ENCODE results near the gene KCTD15.

KCTD15 gene

DNA sequence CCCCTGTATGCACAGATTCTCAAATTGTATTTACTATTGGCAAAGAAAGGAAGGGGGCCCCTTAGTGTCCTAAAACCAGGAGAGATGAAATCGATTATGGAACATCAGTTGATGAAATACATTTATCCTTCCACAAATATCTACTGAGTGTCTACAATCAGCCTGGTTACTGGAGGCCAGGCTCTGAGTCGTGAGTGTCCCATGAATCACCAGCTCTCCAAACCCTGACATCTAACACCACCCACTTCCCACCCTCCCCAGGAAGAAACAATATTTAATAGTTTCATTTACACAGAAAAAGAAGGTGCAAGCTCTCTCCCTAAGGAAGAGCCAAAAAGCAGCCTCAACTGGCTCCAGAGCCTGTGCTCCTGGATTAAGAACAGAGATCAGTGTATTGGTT lies 25.2 kb downstream of the KCTD15 start:
- no peak for DNase-seq (ENCODE audit: low read depth)

DNA sequence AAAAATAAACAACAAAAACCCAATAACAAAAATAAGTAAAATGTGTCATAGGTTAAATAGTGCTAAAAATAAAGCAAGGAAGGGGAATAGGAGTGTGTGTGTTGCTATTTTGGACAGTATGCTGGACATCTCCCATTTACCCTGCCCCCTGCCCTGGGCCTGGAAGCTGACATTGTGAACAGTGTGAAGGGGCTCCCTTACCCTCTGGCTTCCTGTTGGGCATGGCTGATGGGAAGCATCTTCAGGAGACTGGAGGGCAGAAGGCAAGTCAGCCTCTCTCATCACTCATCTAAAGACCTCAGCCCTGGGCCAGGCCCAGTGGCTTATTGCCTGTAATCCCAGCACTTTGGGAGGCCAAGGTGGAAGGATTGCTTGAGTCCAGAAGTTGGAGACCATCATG lies 26.7 kb downstream of the KCTD15 start:
- TF ChIP-seq, protein P1, sequence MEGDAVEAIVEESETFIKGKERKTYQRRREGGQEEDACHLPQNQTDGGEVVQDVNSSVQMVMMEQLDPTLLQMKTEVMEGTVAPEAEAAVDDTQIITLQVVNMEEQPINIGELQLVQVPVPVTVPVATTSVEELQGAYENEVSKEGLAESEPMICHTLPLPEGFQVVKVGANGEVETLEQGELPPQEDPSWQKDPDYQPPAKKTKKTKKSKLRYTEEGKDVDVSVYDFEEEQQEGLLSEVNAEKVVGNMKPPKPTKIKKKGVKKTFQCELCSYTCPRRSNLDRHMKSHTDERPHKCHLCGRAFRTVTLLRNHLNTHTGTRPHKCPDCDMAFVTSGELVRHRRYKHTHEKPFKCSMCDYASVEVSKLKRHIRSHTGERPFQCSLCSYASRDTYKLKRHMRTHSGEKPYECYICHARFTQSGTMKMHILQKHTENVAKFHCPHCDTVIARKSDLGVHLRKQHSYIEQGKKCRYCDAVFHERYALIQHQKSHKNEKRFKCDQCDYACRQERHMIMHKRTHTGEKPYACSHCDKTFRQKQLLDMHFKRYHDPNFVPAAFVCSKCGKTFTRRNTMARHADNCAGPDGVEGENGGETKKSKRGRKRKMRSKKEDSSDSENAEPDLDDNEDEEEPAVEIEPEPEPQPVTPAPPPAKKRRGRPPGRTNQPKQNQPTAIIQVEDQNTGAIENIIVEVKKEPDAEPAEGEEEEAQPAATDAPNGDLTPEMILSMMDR (conservative IDR thresholded peaks at IDR 0.05; ENCODE audit: low read depth, low read length): no peak
- no peak for DNase-seq (ENCODE audit: low read depth)
- no peak overlapping the region for H3K4me3 ChIP-seq (ENCODE audit: low read length)

More for the DNA sequence above, 25.2 kb downstream of the KCTD15 start:
- no peak overlapping the region for H3K4me3 ChIP-seq (ENCODE audit: low read length)
- TF ChIP-seq, protein P1 (conservative IDR thresholded peaks at IDR 0.05; ENCODE audit: low read depth, low read length): no peak

DNA sequence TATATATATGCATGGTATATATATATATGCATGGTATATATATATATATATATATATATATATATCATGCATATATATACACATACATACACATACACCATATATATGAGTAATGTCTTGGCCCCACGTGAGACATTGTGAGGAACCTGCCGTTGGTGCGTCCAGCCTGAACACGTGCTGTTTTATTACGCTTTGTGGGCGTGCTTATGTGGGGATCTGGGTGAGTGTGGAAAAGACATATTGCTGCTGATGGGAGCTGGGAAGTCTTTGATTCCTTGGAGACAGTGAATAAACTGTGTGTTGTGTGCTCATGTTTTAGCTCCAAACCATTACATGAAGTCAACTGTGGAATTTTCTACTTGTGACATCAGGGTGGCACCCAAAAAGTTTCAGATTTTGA lies 28.9 kb downstream of the KCTD15 start:
- TF ChIP-seq, protein P1 (conservative IDR thresholded peaks at IDR 0.05; ENCODE audit: low read depth, low read length): no peak
- no peak overlapping the region for H3K4me3 ChIP-seq (ENCODE audit: low read length)
- no peak for DNase-seq (ENCODE audit: low read depth)

DNA sequence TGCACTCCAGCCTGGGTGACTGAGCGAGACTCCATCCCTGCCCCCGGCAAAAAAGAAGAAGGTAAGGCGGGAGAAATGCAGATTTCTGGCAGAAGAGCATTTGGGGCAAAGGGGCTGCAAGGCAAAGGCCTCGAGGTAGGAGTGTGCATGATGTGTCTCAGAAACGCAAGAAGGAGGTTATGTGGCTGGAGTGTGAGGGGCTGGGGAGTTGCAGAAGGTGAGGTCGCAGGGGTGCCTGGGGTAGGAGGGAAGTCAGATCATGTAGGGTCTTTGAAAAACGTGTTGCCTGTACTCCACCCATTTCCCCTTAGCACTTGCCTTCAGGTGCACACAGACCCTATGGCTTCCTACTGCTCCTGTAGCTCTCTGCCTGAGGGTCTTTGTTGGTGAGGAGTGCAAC lies 29.9 kb downstream of the KCTD15 start:
- TF ChIP-seq, protein P1 (conservative IDR thresholded peaks at IDR 0.05; ENCODE audit: low read depth, low read length): no peak
- no peak overlapping the region for H3K4me3 ChIP-seq (ENCODE audit: low read length)
- DNase-seq (ENCODE audit: low read depth): no peak

DNA sequence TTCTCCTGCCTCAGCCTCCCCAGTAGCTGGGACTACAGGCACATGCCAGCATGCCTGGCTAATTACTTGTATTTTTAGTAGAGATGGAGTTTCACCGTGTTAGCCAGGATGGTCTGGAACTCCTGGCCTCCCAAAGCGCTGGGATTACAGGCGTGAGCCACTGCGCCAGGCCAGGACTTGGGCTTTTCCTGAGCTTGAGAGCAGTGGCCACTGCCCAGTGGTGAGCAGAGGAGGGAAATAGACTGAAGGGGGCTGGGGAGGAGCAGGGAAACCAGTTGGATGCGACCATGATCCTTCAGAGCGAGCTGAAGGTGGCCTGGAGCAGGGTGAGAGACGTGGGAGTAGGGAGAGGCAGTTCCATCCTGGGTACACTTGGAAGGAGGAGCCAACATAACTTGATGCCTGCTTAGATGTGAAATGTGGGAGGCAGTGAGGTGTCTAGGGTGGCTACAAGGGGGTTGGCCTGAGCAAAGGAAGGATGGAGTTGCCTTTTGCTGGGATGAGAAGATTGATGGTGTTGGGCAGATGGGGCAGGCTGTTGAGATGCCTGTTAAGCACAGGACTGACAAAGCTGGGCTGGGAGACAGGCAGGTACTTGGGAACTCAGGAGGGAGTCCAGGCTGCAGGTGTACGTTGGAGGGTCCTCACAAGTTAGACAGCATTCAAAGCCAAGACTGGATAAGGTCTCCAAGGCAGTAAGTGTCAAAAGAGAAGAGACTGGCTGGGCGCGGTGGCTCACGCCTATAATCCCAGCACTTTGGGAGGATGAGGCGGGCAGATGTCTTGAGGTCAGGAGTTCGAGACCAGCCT lies 31.8 kb downstream of the KCTD15 start:
- DNase-seq (ENCODE audit: low read depth): no peak
- H3K4me3 ChIP-seq (ENCODE audit: low read length): no peak overlapping the region
- TF ChIP-seq, protein P1 (conservative IDR thresholded peaks at IDR 0.05; ENCODE audit: low read depth, low read length): no peak

DNA sequence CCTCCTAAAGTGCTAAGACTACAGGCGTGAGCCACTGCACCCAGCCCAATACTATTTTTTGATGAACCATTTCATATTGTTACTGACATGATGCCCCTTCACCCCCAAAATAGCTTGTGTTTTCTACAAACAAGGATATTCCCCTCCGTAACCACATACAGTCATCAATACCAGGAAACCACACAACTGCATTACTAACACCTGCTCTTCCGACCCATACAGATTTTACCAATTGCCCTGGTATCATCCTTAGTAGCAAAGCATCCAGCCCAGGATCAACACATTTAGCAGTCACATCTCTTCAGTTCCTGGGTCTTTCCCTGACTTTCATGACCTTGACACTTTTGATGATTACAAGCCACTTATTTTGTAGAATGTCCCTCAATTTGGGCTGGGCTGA lies 33.6 kb downstream of the KCTD15 start:
- no peak for DNase-seq (ENCODE audit: low read depth)
- TF ChIP-seq, protein P1 (conservative IDR thresholded peaks at IDR 0.05; ENCODE audit: low read depth, low read length): no peak
- no peak overlapping the region for H3K4me3 ChIP-seq (ENCODE audit: low read length)

DNA sequence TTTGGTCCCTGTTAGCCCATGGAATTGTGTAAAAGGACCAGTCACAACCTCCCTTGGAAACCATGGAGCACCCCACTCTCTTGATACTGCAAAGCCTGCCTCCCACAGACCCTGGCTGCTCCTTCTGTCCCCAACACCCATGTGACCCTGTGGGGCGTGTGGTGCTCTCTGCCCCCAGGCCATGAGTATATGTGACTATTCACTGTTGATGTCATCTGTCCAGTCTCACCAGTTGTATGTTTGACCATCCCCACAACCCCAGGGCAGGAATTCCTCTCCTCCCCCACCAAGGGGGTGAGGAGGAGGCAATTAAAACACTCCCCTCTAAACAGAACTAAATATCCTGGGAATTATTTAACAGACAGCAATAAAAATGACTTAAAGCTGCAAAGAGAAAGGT lies 35.2 kb downstream of the KCTD15 start:
- H3K4me3 ChIP-seq (ENCODE audit: low read length): no peak overlapping the region
- TF ChIP-seq, protein P1 (conservative IDR thresholded peaks at IDR 0.05; ENCODE audit: low read depth, low read length): no peak
- no peak for DNase-seq (ENCODE audit: low read depth)
